NCI-H2171 (cell line): ENCODE measurements around the gene CPLX4.

Experiments used
- DNase-seq: peaks from one replicate; lab custom pipeline; 2025; lab: John Stamatoyannopoulos, UW

The CPLX4 gene

DNA sequence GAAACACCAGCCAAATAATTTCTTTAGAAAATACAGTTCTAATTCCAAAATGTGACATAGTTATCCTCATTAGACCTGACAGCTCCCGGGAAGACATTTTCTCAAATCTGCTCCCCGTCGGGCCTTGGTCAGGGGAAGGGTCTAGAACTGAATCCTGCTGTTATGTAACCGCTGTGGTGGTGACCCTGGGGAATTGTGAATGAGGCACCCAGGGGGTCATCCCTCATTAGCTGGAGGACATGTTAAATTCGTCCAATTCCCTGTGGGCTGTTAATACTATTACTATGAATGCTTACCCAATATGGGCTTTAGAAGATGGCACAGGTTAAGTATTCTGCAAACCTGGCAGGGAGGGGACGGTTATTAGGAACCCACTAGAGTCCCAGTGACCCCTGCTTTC is 11.8 kb downstream of the CPLX4 start:
- no peak for DNase-seq

DNA sequence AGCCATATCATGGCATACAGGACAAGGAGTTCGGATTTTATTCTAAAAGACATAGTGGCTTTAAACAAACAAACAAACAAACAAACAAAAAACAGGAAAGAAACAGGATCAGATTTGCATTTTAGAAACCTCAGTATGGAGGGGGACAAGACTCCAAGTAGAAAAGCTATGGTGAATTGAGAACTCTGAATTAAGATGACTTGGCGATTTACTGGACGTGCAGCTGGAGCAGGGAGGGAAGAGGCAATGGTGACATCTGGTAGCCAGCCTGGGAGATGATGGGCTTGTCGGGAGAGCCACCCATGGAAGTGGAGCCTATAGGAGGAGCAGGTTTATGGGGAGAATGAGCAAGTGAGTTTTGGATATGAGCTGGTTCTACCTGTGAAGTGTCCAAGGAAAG is 13.2 kb downstream of the CPLX4 start:
- DNase-seq = no peak

DNA sequence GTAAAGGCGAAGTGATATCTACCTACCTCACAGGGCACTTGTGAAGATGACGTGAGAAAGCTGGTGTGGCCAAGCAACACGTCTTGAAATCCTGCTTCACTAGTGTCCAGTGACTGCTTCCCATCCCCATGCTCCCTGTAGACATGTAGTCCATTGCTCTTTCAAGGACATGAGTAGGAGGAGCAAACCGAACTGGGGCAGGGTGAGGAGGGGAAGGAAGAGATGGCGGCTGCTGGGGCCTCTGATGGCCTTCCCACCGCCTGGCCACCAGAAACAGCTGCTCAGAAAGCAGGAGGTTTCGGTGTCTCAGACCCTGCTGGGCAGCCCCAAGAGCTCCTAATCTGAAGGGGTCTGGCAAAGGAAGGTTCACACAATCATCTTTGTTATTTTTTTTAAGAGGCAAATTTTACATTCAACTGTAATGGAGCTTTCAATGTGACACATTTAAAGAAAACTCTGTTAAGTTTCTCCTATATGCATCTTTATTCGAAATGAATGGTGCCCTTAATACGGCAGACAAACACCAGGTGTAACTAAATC is 14.7 kb downstream of the CPLX4 start:
- DNase-seq = no peak

DNA sequence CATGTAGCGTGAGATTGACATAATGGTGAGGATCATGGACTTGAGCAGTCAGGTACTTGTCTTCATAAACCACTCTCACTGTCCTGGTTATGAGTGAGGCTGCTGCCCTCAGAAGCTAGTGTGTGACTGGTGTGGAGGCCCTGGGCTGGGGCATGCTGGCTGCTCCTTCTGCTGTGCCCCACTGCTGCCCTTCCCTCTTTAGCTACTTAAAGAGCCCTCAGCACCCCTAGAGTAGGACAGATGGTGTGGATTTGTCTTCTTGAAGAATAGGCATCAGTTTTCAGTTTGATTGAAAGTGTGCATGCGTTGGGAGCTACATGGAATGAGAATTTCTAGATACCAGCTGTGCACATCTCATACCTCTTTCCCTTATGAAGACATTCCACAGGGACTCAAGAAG is 15.4 kb downstream of the CPLX4 start:
- DNase-seq = peak; percentile 30

DNA sequence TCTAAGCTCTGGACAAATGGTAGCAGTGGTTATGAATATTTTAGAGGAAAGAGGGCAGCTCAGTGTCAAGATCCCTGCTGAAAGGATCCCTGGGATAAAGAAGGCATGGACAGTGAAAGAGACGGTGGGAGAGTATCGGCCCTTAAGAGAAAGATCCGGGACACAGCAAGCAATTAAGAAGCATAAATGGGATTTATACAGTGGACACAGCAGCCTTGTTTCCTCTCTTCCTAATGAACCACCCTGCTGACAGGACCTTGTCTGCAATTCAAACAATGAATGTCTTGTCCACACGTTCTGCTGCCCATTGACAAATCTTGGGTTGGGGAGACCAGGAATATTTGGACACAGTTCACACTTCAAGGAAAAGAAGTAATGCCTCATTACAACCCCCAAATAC is 16.5 kb downstream of the CPLX4 start:
- no peak for DNase-seq

DNA sequence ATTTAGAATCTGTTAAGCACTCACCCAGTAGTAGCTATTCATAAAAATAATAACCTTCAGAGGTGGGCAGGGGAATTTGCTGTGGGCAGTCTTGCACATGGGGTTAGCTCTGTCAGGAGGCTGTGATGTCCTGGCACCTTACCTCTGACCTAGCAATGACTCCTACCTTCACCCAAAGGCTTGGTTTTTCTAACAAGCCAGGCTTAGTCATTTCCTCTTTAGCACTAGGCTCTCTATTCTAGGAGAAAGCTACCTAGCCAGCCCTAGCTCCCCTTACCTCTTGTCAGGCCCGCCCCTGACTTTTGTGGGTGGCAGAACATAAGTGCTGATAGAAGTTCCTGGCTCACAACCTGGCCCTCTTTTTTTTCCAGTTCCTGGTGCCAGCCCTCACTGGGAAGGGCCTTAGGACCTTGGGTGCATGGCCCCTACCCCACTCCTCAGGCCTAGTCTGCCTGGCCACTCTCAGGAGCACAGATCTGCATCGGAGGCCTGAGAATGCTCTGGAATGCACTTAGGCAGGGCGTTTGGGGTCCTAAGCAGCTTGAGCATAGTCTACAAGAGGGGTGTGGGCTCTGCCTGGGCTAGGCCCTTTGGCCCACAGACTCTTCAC is 17.7 kb downstream of the CPLX4 start:
- DNase-seq = no peak

DNA sequence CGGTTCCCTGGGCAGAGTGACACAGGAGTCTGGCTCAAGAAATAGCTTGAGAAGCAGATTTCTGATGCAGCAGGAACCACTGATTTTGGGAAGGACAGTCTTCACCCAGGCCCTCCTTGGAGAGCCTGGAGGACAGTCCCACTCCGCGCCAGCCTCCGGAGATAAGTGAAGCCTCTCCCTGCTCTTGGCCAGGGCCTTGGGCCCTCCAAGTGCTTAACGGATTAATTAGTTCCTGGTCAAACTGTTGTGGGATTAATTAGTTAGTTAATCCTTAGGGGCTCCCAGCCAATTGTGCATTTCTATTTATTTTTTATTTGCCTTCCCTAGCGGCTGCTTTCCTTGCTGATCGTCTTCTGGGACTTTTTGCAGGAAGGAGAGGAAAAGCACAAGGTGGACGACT is 19.6 kb downstream of the CPLX4 start:
- DNase-seq = no peak

DNA sequence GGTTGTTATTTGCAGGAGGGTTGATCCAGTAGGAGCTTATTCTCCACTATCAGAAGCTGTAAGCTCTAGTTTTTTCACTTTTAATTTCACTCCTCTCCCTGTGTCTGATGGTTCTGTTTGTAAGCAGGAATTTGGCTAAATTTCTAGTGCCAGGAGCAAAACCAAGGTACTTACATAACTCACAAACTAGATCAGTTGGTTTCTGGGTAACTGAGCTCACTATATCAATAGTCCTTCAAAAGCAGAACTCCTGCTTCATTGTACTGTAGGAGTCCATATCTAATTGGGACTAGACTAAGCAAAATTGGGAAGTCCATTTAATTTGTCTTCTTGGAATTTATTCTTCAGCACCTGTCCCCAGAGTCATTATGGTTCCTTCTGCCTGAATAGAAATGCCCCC is 25.1 kb downstream of the CPLX4 start:
- no peak for DNase-seq

DNA sequence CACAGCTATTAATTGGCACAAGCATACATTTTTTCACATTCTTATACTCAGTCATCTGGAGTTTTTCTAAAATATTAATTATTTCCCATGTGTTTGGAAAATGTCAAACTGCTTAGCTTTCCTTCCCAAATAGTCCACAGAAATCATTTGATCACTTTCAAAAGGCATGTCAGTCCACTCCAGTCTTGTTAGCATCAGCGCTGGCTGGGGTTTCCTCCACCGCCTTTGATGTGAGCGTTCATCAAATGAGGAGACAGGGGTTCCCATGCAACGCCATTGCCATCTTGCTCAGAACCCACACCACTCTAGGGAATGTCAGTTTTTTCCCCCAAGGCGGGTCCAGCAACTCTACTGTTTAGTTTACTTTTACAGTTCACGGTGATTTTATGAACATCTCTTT is 32.1 kb downstream of the CPLX4 start:
- DNase-seq = no peak

DNA sequence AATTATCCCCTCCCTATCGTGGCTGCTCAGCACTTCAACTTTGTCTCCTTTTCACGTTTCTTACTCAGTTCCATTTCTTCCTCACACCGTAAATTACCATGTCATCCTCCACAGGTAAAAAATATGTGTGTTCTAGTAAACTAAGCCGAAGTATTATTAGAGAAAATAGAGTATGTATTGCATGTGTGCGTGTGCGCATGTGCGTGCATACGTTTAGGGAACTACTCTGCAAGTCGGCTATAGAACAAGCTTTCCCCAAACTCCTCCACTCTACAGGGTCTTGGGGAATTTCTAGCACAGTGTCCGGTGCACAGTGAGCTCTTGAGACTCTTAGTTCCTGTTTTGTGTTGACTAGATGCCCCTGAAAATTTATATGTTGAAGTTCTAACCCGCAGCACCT is 36.1 kb downstream of the CPLX4 start:
- no peak for DNase-seq

DNA sequence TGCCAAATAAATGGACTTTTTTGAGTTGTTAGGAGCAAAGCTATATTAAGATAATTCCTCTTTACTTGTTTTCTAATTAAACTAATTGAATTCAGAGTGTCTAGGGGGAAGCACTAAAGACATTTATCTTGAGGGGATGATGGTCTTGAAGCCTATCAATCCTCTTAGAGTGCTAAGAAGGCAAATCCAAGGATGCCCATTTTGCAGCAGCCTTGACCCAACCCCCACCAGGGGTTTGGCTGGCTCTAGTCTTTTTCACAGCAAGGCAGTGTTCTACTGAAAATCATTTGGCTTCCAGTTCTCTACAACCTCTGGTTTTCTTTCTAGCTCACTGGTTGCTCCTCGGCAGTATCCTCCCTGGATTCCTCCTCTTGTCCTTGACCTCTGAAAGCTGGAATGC is 38.7 kb downstream of the CPLX4 start:
- no peak for DNase-seq

DNA sequence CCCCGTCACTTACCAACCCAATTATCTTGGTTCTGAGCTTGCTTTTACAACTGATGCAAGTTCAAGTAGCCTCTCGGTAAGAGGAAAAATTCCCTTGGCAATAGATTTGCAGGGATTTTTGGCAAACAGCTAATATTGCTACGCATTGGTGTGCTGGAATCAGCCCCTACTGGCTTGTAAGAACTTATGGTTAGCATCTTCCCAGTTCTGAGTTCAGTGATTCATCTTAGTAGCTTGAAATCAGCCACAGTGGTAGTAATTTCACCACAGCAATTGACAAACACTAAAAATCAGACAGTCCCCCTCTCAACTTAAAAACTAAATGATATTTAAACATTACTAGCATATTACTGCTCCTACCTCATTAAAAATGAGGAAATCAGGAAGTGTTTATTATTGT is 39.3 kb downstream of the CPLX4 start:
- DNase-seq = no peak

DNA sequence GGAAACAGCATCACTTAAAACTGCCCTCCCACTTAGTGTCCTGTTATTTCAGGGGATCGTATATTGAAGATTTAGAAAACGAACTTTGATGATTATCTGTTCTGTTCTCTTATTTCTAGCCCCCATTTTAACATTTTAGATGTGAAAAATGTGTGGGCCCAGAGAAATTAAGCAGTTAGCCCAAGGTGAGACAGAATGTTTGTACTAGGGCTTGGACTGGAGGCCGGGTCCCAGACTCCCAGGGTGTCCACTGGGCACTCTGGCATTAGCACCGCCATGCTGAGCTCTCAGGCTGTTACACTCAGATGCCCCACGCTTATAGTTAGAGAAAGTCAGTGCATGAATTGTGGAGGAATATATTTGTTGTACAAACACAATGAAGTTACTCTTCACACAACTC is 39.7 kb downstream of the CPLX4 start:
- DNase-seq = no peak

DNA sequence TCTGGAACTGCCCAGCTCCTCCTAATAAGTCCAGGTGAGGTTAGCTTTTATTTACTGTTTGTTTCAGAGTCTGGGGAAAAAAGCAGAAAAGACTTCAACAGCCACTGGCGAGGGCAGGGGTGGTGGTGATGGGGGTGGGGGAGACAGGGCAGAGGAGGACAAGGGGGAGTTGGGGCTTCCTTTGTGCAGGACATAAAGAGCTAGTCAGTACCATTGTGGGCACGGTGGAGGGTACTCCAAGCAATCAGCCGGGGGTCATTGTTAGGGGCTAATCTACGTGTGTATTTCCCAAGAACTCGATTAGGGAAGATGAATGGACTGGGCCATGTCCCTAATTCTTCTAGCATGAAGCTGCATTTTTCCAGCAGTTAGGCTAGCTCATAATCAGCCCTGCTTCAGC is 42.4 kb downstream of the CPLX4 start:
- DNase-seq = no peak

DNA sequence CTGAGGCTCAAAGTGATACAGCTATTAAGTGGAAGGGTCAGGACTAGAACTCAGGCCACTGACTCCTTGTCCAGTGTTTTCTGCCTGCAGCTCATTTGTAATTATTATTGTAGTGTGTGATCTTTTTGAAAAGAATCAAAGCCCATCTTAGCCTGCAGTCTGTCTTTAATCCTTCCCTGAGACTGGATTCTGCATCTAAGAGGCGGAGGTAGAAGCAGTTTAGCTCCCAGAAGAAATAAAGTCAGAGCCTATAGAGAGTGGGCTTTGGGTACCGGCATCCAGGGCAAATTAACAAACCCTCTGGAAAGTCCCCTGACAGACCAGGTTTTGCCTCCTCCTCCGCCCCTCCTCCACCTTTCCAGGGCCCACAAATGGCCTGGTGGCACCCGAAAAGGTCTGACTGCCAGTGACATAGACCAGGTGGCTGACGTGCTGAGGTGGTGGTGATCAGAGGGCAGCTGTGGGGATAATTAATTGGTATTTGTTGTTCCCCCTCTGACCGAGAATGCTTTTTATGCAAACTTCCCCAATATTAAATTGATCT is 43.0 kb downstream of the CPLX4 start:
- DNase-seq = no peak

DNA sequence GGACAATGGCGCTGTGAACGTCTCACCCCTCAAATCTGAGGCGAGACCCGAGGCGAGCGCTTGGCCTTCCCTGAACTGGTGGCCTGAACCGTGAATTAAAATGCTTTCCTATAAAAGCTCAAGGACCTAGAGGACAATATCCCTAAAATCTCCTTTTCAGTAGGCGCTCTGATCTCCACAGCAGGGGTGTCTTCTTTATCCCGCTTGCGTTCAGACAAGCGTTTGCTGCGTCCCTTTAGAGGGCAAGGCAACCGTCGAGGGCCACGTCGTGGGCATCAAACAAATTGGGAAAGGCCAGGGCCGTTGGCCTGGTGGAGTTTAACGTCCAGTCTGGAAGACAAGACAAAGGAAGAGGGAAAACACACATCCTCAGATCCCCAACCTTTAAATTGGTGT is 43.9 kb downstream of the CPLX4 start:
- no peak for DNase-seq

DNA sequence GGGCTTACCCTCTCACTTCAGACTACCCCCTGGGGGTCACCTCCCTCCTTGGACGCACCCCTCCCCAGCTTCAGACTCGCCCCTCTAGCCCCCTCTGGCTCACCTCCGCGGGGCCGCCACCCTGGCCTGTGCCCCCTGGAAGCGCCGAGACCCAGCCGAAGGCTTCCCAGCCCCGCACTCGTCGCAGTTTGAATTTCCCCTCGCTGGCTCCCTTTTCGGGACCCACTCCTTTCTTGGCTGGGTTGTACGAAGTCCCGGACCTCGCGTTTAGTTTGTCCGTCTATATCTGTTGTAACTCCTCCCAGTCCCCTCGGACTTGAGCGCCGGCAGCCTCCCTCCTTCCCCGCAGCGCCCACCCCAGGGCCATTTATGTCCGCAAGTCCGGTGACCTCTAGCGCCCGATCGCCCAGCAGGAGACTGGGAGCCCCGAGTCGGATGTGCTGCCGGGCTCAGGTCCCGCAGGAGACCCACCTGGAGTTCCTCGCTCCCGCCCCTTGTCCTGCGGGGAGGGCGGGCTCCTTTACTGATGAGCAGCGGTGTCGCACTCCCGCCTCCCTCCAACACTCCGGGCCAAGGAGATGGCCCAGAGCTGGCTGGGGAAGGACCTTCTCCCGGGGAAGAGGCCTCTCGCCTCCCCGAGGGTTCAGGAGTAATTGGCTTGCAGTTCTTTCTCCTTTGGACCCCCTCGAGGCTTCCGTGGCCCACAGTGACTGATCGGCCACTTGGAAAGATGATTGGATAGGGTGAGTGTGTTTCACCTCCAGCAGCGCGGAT is 44.5 kb downstream of the CPLX4 start:
- DNase-seq = no peak

DNA sequence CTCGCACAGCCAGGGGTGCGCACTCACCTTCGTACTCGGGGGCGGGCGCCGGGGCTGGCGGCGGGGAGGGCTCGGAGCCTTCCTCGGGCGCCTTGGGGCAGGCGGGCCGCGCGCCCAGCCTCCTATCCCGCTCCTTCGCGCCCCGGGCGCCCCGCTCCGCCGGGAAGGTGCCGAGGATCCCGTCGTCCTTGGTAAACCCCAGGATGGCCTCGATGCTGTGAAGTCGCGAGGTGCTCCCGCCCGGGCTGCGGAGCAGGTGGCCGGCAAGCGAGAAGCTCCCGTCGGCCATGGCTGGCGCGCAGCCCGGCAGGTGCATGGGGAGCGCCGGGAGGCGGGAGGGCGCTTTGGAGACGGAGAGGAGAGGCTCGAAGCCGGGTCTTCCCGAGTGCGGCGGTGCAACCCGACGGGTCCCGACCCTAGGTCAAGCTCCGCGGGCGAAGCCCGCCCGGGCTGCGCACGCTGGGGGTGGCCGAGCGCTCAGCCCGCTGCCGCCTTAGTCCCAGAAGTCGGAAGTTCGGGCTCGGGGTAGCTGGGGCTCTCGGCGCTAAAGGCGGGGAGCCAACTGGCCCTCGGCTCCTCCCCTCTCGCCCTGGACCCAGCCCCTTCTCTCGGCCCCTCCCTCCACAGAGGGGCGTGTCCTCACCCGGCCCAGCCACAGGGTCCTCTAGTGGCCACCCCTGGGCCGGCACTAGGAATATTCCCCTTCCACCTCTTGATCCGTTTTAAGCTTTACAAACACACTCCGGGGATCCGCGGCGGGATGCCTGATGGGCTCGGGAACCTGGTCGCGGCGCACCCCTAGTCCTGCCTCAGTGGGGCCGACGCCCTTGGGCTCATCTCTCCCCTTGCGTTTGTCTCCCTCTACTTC is 45.3 kb downstream of the CPLX4 start, which contains the start of gene RAX:
Gene RAX, minus strand, starts transcription at position 564 of the 868 bp plus-strand sequence. Its CDS starts 248 bp downstream, at position 316.
- no peak for DNase-seq

DNA sequence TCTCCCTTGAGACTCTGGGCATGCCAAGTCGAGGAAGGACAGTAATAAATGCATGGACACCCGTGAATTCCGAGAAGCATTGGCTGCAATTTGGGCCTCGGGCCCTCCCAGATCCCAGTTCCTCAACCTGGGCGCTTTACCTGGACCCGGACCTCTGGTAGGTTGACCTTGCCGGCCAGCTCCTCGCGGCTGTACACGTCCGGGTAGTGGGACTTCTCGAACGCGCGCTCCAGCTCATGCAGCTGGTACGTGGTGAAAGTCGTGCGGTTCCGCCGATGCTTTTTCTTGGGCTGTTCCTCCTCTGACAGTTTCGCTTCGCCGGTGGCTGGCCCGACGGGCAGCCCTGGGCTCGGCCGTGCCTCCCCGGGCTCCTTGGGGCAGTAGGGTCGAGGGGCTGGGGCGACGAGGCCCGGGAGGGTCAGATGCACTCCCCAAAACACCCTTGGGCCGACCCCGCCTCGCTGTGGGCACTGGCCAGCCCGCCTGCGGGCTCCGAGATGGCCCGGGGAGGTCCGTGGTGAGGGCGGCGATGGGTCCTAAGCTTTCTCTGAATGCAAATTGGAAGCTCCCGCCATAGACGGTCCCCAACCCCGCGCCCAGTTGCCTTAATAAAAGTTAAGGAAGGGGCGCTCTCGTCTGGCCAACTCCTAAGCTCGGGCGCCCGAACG is 46.1 kb downstream of the CPLX4 start:
- DNase-seq = no peak

DNA sequence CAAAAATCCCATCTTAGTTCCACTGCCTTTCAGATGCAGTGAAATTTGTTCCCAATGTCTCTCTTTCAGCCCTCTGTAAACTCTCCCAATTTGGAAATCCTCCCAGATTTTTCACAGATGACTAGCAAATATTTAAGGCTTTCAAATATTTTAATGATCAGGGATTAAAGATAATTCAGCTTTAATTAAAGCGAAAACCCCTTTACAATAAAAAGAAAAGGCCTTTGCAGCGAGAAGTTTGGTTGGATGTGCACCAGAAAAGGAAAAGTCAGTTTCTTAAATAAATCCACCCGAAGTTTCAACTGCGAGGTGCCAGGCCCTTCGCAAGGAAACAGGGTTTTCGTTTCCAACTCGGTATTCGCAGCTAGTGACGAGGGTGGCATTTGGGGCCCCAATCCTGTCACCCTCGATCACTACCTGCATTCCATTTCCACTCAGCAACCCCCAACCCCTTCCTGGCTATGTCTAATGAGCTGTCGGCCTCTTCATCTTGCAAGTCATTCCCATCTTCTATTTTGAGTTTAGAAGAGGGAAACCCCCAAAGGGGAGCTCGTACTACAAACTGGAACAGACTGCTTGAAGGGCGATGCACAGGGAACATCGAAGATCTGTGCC is 46.7 kb downstream of the CPLX4 start:
- DNase-seq = no peak

DNA sequence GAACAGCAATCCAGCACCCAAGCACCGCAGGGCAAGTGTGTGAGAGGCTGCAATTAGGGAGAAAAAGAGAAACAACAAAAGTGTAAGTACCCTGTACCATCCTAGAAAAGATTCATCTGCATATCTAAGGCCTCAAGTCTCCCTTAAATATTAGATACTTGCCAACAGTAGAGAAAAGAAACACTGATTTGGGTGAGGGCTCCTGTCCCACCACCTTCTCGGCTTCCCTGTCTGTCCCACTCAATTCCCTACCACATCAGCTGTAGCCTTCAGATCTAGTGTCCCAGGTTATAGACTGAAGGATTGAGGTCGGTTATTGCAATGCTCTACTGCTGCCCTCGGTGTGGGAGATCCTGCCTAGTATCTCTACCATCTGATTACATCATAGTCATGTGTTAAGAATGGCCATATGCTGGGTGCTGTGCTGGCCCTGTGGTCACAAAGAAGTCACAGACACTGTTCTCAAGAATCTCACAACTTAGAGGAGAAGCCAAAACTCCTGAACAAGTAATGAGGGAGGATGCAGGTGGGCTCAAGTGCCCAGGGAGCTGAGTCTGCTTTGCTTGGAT is 47.7 kb downstream of the CPLX4 start:
- DNase-seq = no peak
